ENCODE results near the gene TLR9. TPM values are rescaled to one million over a fixed set of nuclear protein-coding genes. Genes with fewer than 3 reads are reported as not detected.

Gene TLR9
- total RNA-seq, 2 experiments from 2014 or later = 0.59 to 0.90 TPM

GRCh38 chr3:52248165-52248541 lies 22.7 kb upstream of the TLR9 start:
- CTCF ChIA-PET = interaction anchor here (0.7 to 4.9 kb wide), 4 partner anchors 9 to 29 kb away, joined by 3 to 23 read pairs (median 4); partner anchors contain the start of gene TWF2

GRCh38 chr3:52247409-52248164 lies 22.1 kb upstream of the TLR9 start:
- H3K9me3 Mint-ChIP-seq = peaks cover 5% of the 10 kb centered on the region
- peak overlapping the region; percentile 95 for H3K4me3 Mint-ChIP-seq
- no peaks in the 10 kb centered on the region for H3K27me3 Mint-ChIP-seq
- CTCF ChIA-PET = interaction anchor here (0.7 to 4.9 kb wide), 5 partner anchors 9 to 30 kb away, joined by 3 to 23 read pairs (median 5); partner anchors contain the start of gene TWF2
- DNase-seq = peak; percentile 12
- POLR2A ChIA-PET = interaction anchor here (0.8 to 7.8 kb wide), 6 partner anchors 12 to 232 kb away, joined by 3 to 128 read pairs (median 5); partner anchors contain the start of gene WDR82
- intact Hi-C loops (cut with micrococcal nuclease) = no loop called here
- peaks cover 55% of the 10 kb centered on the region for H3K36me3 Mint-ChIP-seq
- peak overlapping the region; percentile 94 for H3K27ac Mint-ChIP-seq
- H3K4me1 Mint-ChIP-seq (ENCODE audit: low read depth) = peaks cover 74% of the 10 kb centered on the region

More at GRCh38 chr3:52248165-52248541, 22.7 kb upstream of the TLR9 start:
- intact Hi-C loops (cut with micrococcal nuclease) = no loop called here
- no peaks in the 10 kb centered on the region for H3K27me3 Mint-ChIP-seq
- POLR2A ChIA-PET = interaction anchor here (0.8 to 1.7 kb wide), 6 partner anchors 8 to 233 kb away, joined by 3 to 7 read pairs (median 6); partner anchors contain the start of gene WDR82
- peak overlapping the region; percentile 95 for H3K4me3 Mint-ChIP-seq
- peaks cover 59% of the 10 kb centered on the region for H3K36me3 Mint-ChIP-seq
- peak overlapping the region; percentile 94 for H3K27ac Mint-ChIP-seq
- peak; percentile 14 for DNase-seq
- H3K9me3 Mint-ChIP-seq = peaks cover 4% of the 10 kb centered on the region
- H3K4me1 Mint-ChIP-seq (ENCODE audit: low read depth) = peaks cover 77% of the 10 kb centered on the region

DNA sequence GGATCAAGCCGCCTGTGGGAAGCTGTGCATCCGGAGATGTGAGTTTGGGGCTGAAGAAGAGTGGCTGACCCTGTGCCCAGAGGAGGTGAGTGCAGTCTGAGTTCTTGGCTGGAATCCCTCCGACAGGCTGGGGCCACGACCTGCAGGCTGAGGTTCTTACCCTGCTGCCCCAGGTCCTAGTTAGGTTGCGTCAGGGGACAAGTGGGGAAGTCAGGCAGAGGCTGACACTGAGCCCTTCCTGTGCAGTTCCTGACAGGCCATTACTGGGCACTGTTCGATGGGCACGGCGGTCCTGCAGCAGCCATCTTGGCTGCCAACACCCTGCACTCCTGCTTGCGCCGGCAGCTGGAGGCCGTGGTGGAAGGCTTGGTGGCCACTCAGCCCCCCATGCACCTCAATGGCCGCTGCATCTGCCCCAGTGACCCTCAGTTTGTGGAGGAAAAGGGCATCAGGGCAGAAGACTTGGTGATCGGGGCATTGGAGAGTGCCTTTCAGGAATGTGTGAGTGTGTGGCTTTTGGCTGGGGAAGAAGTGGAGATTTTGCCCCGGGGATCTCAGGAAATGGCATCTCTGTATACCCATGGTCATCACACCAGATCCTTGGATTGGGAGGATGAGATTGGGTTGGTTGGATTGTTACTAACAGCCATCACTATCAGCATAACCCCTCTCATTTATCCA lies 21.4 kb upstream of the TLR9 start:
- Mint-ChIP-seq H3K27me3 (no peaks in the 10 kb centered on the region), H3K4me1 (ENCODE audit: low read depth) (peaks cover 74% of the 10 kb centered on the region), H3K27ac (peak overlapping the region; percentile 94), H3K36me3 (peaks cover 50% of the 10 kb centered on the region), H3K4me3 (peak overlapping the region; percentile 95), H3K9me3 (peaks cover 5% of the 10 kb centered on the region)
- intact Hi-C loops (cut with micrococcal nuclease) = no loop called here
- peak; percentile 48 for DNase-seq
- ChIA-PET POLR2A (interaction anchor here (1.0 to 7.8 kb wide), 6 partner anchors 9 to 31 kb away, joined by 3 to 128 read pairs (median 4); partner anchors contain the start of gene WDR82), CTCF (interaction anchor here (0.5 to 1.9 kb wide), 5 partner anchors 15 to 152 kb away, joined by 3 to 13 read pairs (median 8); partner anchors contain the start of gene WDR82)

GRCh38 chr3:52246264-52246620 lies 20.8 kb upstream of the TLR9 start:
- ChIA-PET POLR2A (interaction anchor here (0.8 to 7.8 kb wide), 8 partner anchors 8 to 32 kb away, joined by 3 to 128 read pairs (median 4); partner anchors contain the start of gene WDR82), CTCF (interaction anchor here (0.5 to 1.9 kb wide), 7 partner anchors 15 to 152 kb away, joined by 3 to 13 read pairs (median 7); partner anchors contain the start of gene WDR82)
- no peak for DNase-seq
- H3K9me3 Mint-ChIP-seq = peaks cover 5% of the 10 kb centered on the region
- peak overlapping the region; percentile 94 for H3K27ac Mint-ChIP-seq
- peaks cover 48% of the 10 kb centered on the region for H3K36me3 Mint-ChIP-seq
- H3K4me3 Mint-ChIP-seq = peak overlapping the region; percentile 95
- no peaks in the 10 kb centered on the region for H3K27me3 Mint-ChIP-seq
- peaks cover 76% of the 10 kb centered on the region for H3K4me1 Mint-ChIP-seq (ENCODE audit: low read depth)
- intact Hi-C loops (cut with micrococcal nuclease) = no loop called here

DNA sequence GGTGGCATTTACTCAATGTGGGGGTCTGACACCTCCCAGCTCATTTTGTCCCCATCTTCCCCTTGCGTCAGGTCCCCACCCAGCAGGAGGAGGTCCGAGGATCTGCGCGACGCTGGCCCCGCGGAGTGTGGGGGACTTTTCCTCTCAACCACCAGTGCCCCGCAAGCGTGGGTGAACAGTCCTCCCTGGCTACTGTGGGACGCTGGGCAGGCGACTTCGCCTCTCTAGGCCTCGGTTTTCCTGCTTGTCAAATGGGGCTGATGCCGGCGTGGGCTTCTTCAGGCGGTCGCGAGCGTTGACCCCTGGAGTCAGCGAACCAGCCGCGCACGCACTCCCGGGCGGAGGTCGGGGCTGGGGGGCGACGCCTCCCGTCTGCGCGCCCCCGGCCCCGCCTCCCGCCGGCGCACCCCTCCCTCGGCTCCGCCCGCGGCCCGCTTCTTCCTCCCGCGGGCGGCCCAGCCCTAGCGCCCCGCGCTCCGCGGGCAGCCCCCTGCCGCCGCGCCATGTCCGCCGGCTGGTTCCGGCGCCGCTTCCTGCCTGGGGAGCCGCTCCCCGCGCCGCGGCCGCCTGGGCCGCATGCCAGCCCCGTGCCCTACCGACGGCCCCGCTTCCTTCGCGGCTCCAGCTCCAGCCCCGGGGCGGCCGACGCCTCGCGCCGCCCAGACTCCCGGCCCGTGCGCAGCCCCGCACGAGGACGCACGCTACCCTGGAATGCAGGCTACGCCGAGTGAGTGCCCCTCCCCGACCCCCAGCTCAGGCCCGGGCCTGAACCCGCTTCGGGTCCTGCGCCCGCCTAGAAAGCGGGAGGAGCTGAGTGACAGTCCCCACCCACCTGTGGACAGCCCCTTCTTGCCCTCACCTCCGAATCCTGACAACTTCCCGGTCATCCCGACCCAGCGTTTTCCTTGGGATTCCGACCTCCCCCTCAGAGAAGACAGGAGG lies 20.1 kb upstream of the TLR9 start, which contains the start of gene PPM1M:
PPM1M (plus strand) TSS at position 438 of the 942 bp plus-strand sequence; CDS start at position 504, 66 bp downstream.
- Mint-ChIP-seq H3K9me3 (peaks cover 5% of the 10 kb centered on the region), H3K4me1 (ENCODE audit: low read depth) (peaks cover 80% of the 10 kb centered on the region), H3K27ac (peak within 1 kb of the TSS; percentile 94), H3K27me3 (no peaks in the 10 kb centered on the region), H3K36me3 (peaks cover 52% of the 10 kb centered on the region), H3K4me3 (peak within 1 kb of the TSS; percentile 95)
- ChIA-PET CTCF (interaction anchor here (1.2 to 11.6 kb wide), 7 partner anchors 14 to 93 kb away, joined by 6 to 148 read pairs (median 8); partner anchors contain the start of gene WDR82), POLR2A (interaction anchor here (0.8 to 8.7 kb wide), 11 partner anchors 7 to 33 kb away, joined by 3 to 128 read pairs (median 4); partner anchors contain the start of genes TLR9 and WDR82)
- intact Hi-C loops (cut with micrococcal nuclease) = no loop called here
- peak; percentile 64 for DNase-seq

- ChIA-PET POLR2A (interaction anchor here (1.1 to 8.7 kb wide), 6 partner anchors 8 to 44 kb away, joined by 3 to 128 read pairs (median 8); partner anchors contain the start of genes GLYCTK, TLR9 and WDR82), CTCF (interaction anchor here (0.9 to 11.6 kb wide), 8 partner anchors 8 to 95 kb away, joined by 3 to 148 read pairs (median 4); partner anchors contain the start of genes GLYCTK and WDR82)
- DNase-seq = peak; percentile 84
- intact Hi-C loops (cut with micrococcal nuclease) = no loop called here
- Mint-ChIP-seq H3K27me3 (no peaks in the 10 kb centered on the region), H3K4me3 (peak overlapping the region; percentile 75), H3K4me1 (ENCODE audit: low read depth) (peaks cover 72% of the 10 kb centered on the region), H3K36me3 (peaks cover 50% of the 10 kb centered on the region), H3K27ac (peak overlapping the region; percentile 91), H3K9me3 (peaks cover 5% of the 10 kb centered on the region)
Measured at GRCh38 chr3:52243791-52244628, 18.6 kb upstream of the TLR9 start.

GRCh38 chr3:52242039-52242438 lies 16.6 kb upstream of the TLR9 start:
- peaks cover 5% of the 10 kb centered on the region for H3K9me3 Mint-ChIP-seq
- CTCF ChIA-PET = interaction anchor here (0.8 to 11.6 kb wide), 3 partner anchors 10 to 37 kb away, joined by 4 to 148 read pairs (median 16); partner anchors contain the start of gene WDR82
- intact Hi-C loops (cut with micrococcal nuclease) = no loop called here
- DNase-seq = no peak
- POLR2A ChIA-PET = interaction anchor here (0.7 to 8.7 kb wide), 6 partner anchors 10 to 45 kb away, joined by 3 to 128 read pairs (median 8); partner anchors contain the start of genes GLYCTK, TLR9 and WDR82
- peaks cover 66% of the 10 kb centered on the region for H3K4me1 Mint-ChIP-seq (ENCODE audit: low read depth)
- peak overlapping the region; percentile 9 for H3K4me3 Mint-ChIP-seq
- H3K36me3 Mint-ChIP-seq = peaks cover 38% of the 10 kb centered on the region
- H3K27ac Mint-ChIP-seq = peak overlapping the region; percentile 79
- no peaks in the 10 kb centered on the region for H3K27me3 Mint-ChIP-seq

- peaks cover 5% of the 10 kb centered on the region for H3K9me3 Mint-ChIP-seq
- intact Hi-C loops (cut with micrococcal nuclease) = loop anchor here (1.0 kb wide), 5 partner anchors 12 to 87 kb away; partner anchors contain the start of genes POC1A and WDR82
- H3K36me3 Mint-ChIP-seq = peaks cover 31% of the 10 kb centered on the region
- no peaks in the 10 kb centered on the region for H3K27me3 Mint-ChIP-seq
- no peak for DNase-seq
- ChIA-PET CTCF (interaction anchor here (0.9 to 11.6 kb wide), 11 partner anchors 9 to 267 kb away, joined by 3 to 148 read pairs (median 5); partner anchors contain the start of genes ABHD14B and WDR82), POLR2A (interaction anchor here (0.7 to 8.7 kb wide), 9 partner anchors 8 to 218 kb away, joined by 3 to 128 read pairs (median 7); partner anchors contain the start of genes GLYCTK and WDR82)
- peak overlapping the region; percentile 99 for H3K4me3 Mint-ChIP-seq
- peak overlapping the region; percentile 97 for H3K27ac Mint-ChIP-seq
- H3K4me1 Mint-ChIP-seq (ENCODE audit: low read depth) = peaks cover 72% of the 10 kb centered on the region
Measured at GRCh38 chr3:52240886-52241370, 15.5 kb upstream of the TLR9 start.

DNA sequence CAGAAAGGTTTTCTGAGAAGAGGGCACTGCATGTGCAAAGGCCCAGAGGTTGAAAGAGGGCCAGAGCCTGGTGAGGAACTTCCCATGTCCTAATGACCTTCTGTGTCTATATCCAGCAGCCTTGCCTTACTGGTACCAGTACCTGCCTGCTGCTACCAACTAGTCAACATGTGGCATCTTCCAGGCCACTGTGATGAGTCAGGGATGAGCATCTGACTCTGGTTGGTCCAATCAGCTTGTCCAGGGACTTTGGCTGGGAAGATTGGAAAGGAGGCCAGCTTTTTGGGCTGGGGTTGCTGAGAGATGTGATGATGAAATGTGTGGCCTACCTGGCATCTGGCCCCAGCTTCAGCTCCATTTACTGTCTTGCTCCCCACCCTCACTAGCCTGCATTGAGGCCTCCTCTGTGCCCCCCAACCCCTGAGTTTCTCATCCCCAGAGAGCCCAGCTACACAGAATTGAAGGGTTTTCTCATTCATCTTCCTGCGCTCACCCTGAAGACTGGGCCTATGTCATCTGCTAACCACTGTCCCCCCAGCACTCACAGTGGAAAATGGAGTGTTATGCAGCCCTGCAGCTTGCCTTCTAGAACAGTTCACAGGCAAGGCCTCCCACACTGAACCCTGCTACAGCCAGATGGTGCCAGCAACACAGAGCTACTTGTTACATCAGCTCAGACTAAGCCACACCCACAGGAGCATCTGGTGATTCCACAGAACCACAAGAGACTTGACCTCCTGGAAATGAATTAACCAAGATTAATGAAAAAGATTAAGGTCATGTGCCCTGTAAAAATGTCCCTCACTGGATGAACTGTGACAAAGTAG lies 14.8 kb upstream of the TLR9 start:
- intact Hi-C loops (cut with micrococcal nuclease) = loop anchor here (1.0 kb wide), 4 partner anchors 20 to 86 kb away; partner anchors contain the start of genes POC1A and WDR82
- peaks cover 34% of the 10 kb centered on the region for H3K36me3 Mint-ChIP-seq
- peak overlapping the region; percentile 99 for H3K4me3 Mint-ChIP-seq
- ChIA-PET CTCF (interaction anchor here (0.6 to 11.6 kb wide), 12 partner anchors 8 to 266 kb away, joined by 3 to 148 read pairs (median 4); partner anchors contain the start of genes ABHD14B and WDR82), POLR2A (interaction anchor here (0.7 to 8.7 kb wide), 11 partner anchors 9 to 49 kb away, joined by 3 to 128 read pairs (median 6); partner anchors contain the start of genes GLYCTK and WDR82)
- H3K27ac Mint-ChIP-seq = peak overlapping the region; percentile 97
- no peaks in the 10 kb centered on the region for H3K27me3 Mint-ChIP-seq
- peak; percentile 83 for DNase-seq
- peaks cover 5% of the 10 kb centered on the region for H3K9me3 Mint-ChIP-seq
- peaks cover 77% of the 10 kb centered on the region for H3K4me1 Mint-ChIP-seq (ENCODE audit: low read depth)
